GM13976 (cell line): ENCODE results near the gene OXCT1.

Experiments used
- DNase-seq: peaks from one replicate; pipeline ENCODE4 v3.0.0; 2012; ENCODE audit warnings: low spot score
- in situ Hi-C: fragments of 300-500 bp; cut with MboI; formaldehyde crosslinking; loops from one replicate; pipeline ENCODE4 v1.12.0; 2022; ENCODE audit warnings: low sequenced_read_pairs, mixed read lengths, inconsistent platforms; ENCODE audit not compliant: unreplicated experiment
- TF ChIP-seq, protein P1 (sequence below): IDR thresholded peaks from 2 replicates; pipeline ENCODE4 v1.5.1; 2012; ENCODE audit warnings: borderline replicate concordance, mild to moderate bottlenecking; ENCODE audit not compliant: insufficient read depth; ENCODE audit errors: extremely low read depth, missing control alignments, control extremely low read depth

The OXCT1 gene

DNA sequence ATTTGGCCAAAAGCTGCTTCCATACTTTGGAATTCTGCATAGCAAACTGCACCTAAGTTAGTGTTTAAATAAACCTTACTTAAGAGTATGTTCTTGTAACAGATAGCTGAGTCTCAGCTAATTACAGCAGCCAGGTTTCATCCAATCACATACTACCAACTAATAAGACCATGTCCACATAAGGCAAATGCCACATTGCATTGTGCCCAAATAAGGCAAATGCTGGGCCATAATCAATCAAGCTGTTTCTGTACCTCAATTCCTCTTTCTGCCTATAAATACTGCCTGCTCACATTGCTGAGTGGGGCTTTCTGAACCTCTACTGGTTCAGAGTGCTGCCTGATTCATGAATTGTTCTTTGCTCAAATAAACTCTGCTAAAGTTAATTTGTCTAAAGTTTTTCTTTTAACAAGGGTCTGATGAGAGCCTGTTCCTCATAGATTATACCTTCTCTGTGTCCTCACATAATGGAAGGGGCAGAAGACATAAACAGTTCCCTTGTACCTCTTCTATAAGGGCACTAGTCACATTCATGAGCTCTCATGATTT, 4.4 kb upstream of the OXCT1 start:
- DNase-seq, result no peak
- TF ChIP-seq, protein P1, sequence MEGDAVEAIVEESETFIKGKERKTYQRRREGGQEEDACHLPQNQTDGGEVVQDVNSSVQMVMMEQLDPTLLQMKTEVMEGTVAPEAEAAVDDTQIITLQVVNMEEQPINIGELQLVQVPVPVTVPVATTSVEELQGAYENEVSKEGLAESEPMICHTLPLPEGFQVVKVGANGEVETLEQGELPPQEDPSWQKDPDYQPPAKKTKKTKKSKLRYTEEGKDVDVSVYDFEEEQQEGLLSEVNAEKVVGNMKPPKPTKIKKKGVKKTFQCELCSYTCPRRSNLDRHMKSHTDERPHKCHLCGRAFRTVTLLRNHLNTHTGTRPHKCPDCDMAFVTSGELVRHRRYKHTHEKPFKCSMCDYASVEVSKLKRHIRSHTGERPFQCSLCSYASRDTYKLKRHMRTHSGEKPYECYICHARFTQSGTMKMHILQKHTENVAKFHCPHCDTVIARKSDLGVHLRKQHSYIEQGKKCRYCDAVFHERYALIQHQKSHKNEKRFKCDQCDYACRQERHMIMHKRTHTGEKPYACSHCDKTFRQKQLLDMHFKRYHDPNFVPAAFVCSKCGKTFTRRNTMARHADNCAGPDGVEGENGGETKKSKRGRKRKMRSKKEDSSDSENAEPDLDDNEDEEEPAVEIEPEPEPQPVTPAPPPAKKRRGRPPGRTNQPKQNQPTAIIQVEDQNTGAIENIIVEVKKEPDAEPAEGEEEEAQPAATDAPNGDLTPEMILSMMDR, result no peak
- in situ Hi-C loops, result loop anchor here (25.0 kb wide), 1 partner anchor 888 kb away; the partner anchor contains the start of gene CCDC152

DNA sequence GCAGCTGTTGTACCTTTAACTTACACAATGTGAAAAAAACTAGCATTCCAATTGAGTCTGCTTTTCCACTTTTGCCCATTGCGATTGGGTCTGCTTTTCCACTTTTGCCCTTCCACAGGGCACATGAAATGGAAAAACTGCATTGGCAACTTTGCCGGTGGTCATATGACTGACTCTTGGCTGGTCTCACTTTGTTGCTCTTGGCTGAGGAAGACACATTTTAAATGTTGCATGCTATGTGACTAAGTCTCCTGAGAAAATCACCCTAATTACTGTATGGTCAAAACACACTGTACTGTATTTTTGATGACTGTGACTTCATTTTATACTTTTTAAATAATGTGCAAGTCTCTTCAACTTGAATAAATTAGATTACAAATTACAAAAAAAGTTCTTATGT, 1.6 kb upstream of the OXCT1 start:
- in situ Hi-C loops, result loop anchor here (25.0 kb wide), 1 partner anchor 890 kb away; the partner anchor contains the start of gene CCDC152
- TF ChIP-seq, protein P1, result no peak

DNA sequence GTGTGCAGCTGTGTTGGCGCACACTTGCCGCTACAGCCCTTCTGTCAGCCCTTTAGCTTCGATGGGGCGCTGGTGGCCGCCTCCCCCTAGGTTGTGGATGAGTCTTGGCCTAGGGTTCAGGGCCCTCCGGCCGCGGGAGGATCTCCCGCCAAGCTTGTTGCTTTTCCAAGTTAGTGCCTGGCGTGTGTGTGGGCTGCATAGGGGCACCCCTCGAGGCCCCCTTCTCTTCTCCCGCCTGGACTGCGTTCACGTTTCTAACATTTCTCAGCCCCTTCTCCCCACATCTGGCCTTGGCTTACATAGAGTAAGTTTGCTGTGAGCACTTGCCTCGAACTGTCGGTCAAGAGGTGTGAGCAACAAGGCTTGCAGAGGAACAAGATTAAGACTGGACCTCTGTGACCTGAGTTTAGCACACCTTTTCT, 413 bp upstream of the OXCT1 start:
- no peak for DNase-seq
- in situ Hi-C loops, result loop anchor here (25.0 kb wide), 1 partner anchor 892 kb away; the partner anchor contains the start of gene CCDC152
- TF ChIP-seq, protein P1, result no peak

More for the DNA sequence above, 1.6 kb upstream of the OXCT1 start:
- no peak for DNase-seq

DNA sequence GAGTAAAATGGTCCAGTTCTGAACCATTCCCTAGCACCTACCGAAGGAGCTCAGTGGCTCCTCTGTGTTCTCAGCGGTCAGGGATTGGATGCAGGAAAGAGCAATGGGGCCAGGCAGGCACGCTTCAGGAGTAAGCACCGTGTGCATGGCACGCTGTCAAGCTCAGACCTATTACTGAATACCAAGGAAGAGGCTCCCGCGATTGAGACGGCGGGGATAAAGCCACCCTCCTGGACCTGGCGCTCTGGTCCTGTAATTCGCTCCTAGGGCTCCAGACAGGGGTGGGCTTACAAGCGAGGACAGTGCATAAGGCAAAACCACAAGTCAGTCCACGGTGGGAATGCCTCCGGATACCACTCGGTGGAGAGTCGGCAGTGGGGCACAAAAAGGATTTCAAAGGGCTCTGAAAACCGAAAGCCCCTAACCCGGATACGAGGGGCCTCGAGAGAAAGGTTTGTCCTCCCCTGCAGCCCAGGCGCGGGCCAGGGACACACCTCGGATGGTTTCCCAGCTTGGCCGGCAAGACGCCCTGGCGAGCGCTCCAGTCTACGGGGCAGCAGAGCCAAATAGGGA, 988 bp downstream of the OXCT1 start:
- TF ChIP-seq, protein P1, result no peak
- no peak for DNase-seq
- in situ Hi-C loops, result loop anchor here (25.0 kb wide), 1 partner anchor 893 kb away; the partner anchor contains the start of gene CCDC152

DNA sequence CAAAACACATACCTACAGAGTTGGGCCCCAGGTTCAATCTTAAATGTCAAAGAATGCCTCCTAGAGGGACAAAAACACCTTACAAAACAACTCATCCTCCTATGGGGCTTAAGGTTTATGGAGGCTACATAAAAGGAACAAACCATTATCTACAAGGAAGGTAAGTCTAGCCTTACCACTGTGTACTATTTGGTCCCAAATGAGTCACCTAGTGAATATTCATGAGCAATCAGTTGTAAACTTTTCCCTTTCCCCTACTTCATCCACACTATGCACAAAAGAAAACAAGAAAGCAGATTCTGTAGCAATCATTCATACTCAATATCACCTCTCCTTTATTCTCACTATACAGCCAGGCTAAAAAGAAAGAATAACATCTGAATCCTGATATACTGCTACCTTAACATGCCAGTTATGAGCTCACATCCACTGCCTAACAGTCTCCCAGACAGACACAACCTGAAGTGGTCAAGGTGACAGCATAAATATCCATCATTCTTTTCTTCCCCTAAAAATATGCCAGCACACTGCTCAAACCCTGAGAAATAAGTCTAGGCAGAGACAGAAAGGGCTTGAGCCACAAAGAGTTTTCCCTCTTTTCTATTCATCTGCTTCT, 6.2 kb downstream of the OXCT1 start:
- DNase-seq, result no peak
- in situ Hi-C loops, result loop anchor here (25.0 kb wide), 1 partner anchor 898 kb away; the partner anchor contains the start of gene CCDC152
- TF ChIP-seq, protein P1, result no peak

DNA sequence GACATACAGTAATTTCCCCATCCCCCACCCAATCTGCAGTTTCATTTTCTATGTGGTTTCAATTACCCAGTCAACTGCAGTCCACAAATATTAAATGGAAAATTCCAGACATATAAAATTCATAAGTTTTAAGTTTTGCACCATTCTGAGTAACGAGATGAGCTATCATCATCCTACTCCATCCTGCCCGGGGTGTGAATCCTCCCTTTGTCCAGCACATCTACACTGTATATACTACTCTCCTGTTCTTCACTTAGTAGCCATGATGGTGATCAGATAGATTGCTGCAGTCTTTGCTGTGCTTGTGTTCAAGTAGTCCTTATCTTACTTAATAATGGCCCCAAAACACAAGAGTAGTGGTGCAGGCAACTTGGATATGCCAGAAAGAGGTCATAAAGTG, 11.3 kb downstream of the OXCT1 start:
- TF ChIP-seq, protein P1, result no peak
- no peak for DNase-seq
- in situ Hi-C loops, result loop anchor here (25.0 kb wide), 1 partner anchor 903 kb away; the partner anchor contains the start of gene CCDC152
